HCT116 (cell line): ENCODE results near the gene SLC7A9. TPM values are rescaled to one million over a fixed set of nuclear protein-coding genes. Genes with fewer than 3 reads are reported as not detected.

Experiments used
- ATAC-seq: fragments of 200-7000 bp; cut with Tn5 transposase; 2 replicates; pipeline ENCODE4 v1.9.1; 2020; ENCODE audit warnings: mild to moderate bottlenecking, moderate library complexity
- BruUV-seq: library from RNA; stranded (reverse); fragments of 400-500 nt; replicated peaks from 2 replicates; lab custom pipeline; 2021; lab: Mats Ljungman, UMichigan
- CTCF ChIA-PET: fragments of 300-600 bp; sonication (Branson Sonifier 250); formaldehyde crosslinking; loops from one replicate; lab custom pipeline; 2021; ENCODE audit warnings: antibody characterized with exemption; lab: Charles Lee
- POLR2A ChIA-PET: fragments of 300-600, 350-600 bp; sonication (Branson Sonifier 250); formaldehyde crosslinking; loops from one replicate; lab custom pipeline; 2021; ENCODE audit warnings: antibody characterized with exemption; lab: Charles Lee
- RAD21 ChIA-PET, 2 experiments: fragments of 300-600 bp; sonication (Branson Sonifier 250); formaldehyde crosslinking; loops; one replicate each; lab custom pipeline; 2023; ENCODE audit warnings: low total read pairs in 2 of 2; ENCODE audit not compliant: uncharacterized antibody in 2 of 2, unreplicated experiment in 2 of 2, low non-redundant PET in 1 of 2; lab: Charles Lee
- DNase-seq: peaks from one replicate; pipeline ENCODE4 v3.0.0-alpha.2; 2010; ENCODE audit warnings: low read depth, low spot score
- H2AFZ ChIP-seq: fragments of 200-600 bp; shearing (Covaris generic), sonication (generic); 2 replicates; pipeline ENCODE4 v1.6.1; 2017; ENCODE audit warnings: low read depth, mixed run types, mixed read lengths, antibody characterized with exemption, low read length; ENCODE audit not compliant: poor library complexity, severe bottlenecking
- H3K27ac ChIP-seq: 2 replicates; pipeline ENCODE4 v1.5.1; 2012; ENCODE audit warnings: low read depth, low read length
- H3K27me3 ChIP-seq: fragments of 200-600 bp; sonication (generic); 2 replicates; pipeline ENCODE4 v1.6.1; 2016; ENCODE audit warnings: mixed run types, low read length, mixed read lengths; ENCODE audit not compliant: insufficient read depth
- H3K36me3 ChIP-seq, 2 experiments: fragments of 200-500 bp in 1 of 2; fragments of 200-600 bp in 1 of 2; sonication (Bioruptor generic) in 1 of 2; sonication (generic) in 1 of 2; 2 replicates each; pipeline versions ENCODE4 v1.5.1 to v1.6.1; 2014 to 2016; ENCODE audit warnings: low read length in 2 of 2, inconsistent platforms in 1 of 2, mixed read lengths in 1 of 2, mixed run types in 1 of 2; ENCODE audit not compliant: insufficient read depth in 2 of 2, control insufficient read depth in 1 of 2
- H3K4me1 ChIP-seq, 2 experiments: fragments of 200-600 bp in 1 of 2; sonication (generic) in 1 of 2; 2 replicates each; pipeline versions ENCODE4 v1.5.1 to v1.6.1; 2012 to 2017; ENCODE audit warnings: low read length in 2 of 2, inconsistent platforms in 1 of 2, mild to moderate bottlenecking in 1 of 2, mixed read lengths in 1 of 2, mixed run types in 1 of 2, moderate library complexity in 1 of 2; ENCODE audit not compliant: insufficient read depth in 2 of 2, control insufficient read depth in 1 of 2
- H3K4me2 ChIP-seq: fragments of 200-600 bp; sonication (generic); 2 replicates; pipeline ENCODE4 v1.6.1; 2017; ENCODE audit warnings: mixed run types, low read length, mixed read lengths
- H3K4me3 ChIP-seq, 2 experiments: fragments of 200-600 bp in 1 of 2; sonication (generic) in 1 of 2; replicated peaks in 1 of 2; 2 replicates each; pipeline ENCODE4 v1.5.1; 2011 to 2016; ENCODE audit warnings: low read length in 2 of 2, control low read depth in 1 of 2, low read depth in 1 of 2, mild to moderate bottlenecking in 1 of 2, mixed read lengths in 1 of 2, mixed run types in 1 of 2
- H3K79me2 ChIP-seq: fragments of 200-600 bp; sonication (generic); 2 replicates; pipeline ENCODE4 v1.6.1; 2017; ENCODE audit warnings: mild to moderate bottlenecking, mixed run types, low read length, moderate library complexity, mixed read lengths; ENCODE audit not compliant: insufficient read depth
- H3K9ac ChIP-seq: fragments of 200-600 bp; sonication (generic); 2 replicates; pipeline ENCODE4 v1.6.1; 2016; ENCODE audit warnings: low read length, mixed read lengths
- H3K9me2 ChIP-seq: fragments of 200-600 bp; sonication (generic), shearing (Covaris generic); 2 replicates; pipeline ENCODE4 v1.6.1; 2017; ENCODE audit warnings: mixed run types, mild to moderate bottlenecking, moderate library complexity; ENCODE audit not compliant: insufficient read depth
- H3K9me3 ChIP-seq, 2 experiments: fragments of 200-500 bp in 1 of 2; fragments of 200-600 bp in 1 of 2; sonication (Bioruptor generic) in 1 of 2; sonication (generic) in 1 of 2; 2 replicates each; pipeline ENCODE4 v1.6.1; 2014 to 2017; ENCODE audit warnings: low read length in 2 of 2, mixed read lengths in 2 of 2, inconsistent platforms in 1 of 2, low read depth in 1 of 2, mild to moderate bottlenecking in 1 of 2, mixed run types in 1 of 2, moderate library complexity in 1 of 2; ENCODE audit not compliant: control insufficient read depth in 1 of 2, insufficient read depth in 1 of 2
- H4K20me1 ChIP-seq: fragments of 200-600 bp; sonication (generic), shearing (Covaris generic); 2 replicates; pipeline ENCODE4 v1.6.1; 2017; ENCODE audit warnings: mixed run types, mild to moderate bottlenecking, moderate library complexity; ENCODE audit not compliant: insufficient read depth
- ATF3 ChIP-seq: IDR thresholded peaks from 2 replicates; pipeline ENCODE4 v1.6.1; 2012
- CTCF ChIP-seq, 3 experiments: fragments of 200-600 bp in 1 of 3; sonication (generic) in 1 of 3; IDR thresholded peaks in 2 of 3; conservative IDR thresholded peaks in 1 of 3; 2 replicates each; pipeline ENCODE4 v1.5.1; 2012 to 2017; ENCODE audit warnings: low read depth in 2 of 3, low read length in 2 of 3, antibody characterized with exemption in 1 of 3, borderline replicate concordance in 1 of 3, control low read depth in 1 of 3, mild to moderate bottlenecking in 1 of 3, mixed read lengths in 1 of 3, mixed run types in 1 of 3, moderate library complexity in 1 of 3; ENCODE audit not compliant: insufficient read depth in 1 of 3
- EGR1 ChIP-seq: IDR thresholded peaks from 2 replicates; pipeline ENCODE4 v1.6.1; 2012; ENCODE audit warnings: low read depth
- FOSL1 ChIP-seq: IDR thresholded peaks from 2 replicates; pipeline ENCODE4 v1.6.1; 2012; ENCODE audit warnings: low read depth
- RAD21 ChIP-seq: IDR thresholded peaks from 2 replicates; pipeline ENCODE4 v1.6.1; 2012; ENCODE audit warnings: low read depth, mild to moderate bottlenecking
- TCF7L2 ChIP-seq: IDR thresholded peaks from 2 replicates; pipeline ENCODE4 v1.7.0; 2011; ENCODE audit warnings: borderline replicate concordance, inconsistent platforms; ENCODE audit not compliant: insufficient read depth, insufficient read length; ENCODE audit errors: extremely low read depth
- ZBTB33 ChIP-seq: IDR thresholded peaks from 2 replicates; pipeline ENCODE4 v1.6.1; 2011; ENCODE audit warnings: mild to moderate bottlenecking, low read length, moderate library complexity; ENCODE audit not compliant: insufficient replicate concordance; ENCODE audit errors: extremely low read depth
- ZNF274 ChIP-seq: fragments of 200-500 bp; sonication (Bioruptor generic); IDR thresholded peaks from 2 replicates; pipeline ENCODE4 v1.6.1; 2014; ENCODE audit warnings: mild to moderate bottlenecking, low read depth, low read length, inconsistent platforms
- intact Hi-C: fragments of 100-400 bp; cut with micrococcal nuclease; formaldehyde crosslinking; loops from 2 replicates; pipeline ENCODE4 v1.10.0; 2022
- total RNA-seq: library from RNA; stranded (reverse); gene quantifications from one replicate; pipeline ENCODE4 v1.2.1, GENCODE V29; 2021; ENCODE audit not compliant: unreplicated experiment

Gene SLC7A9
- total RNA-seq, 1 experiment from 2014 or later = 0.42 TPM

- Histone ChIP-seq H3K79me2 (no peaks in the 10 kb centered on the region), H3K4me3 (no peak overlapping the region), H3K27me3 (no peaks in the 10 kb centered on the region), H3K4me2 (no peak overlapping the region), H2AFZ (no peak overlapping the region), H3K9me3 (peaks cover 2 to 6% of the 10 kb centered on the region in 2 experiments; a peak in 3 of 4 replicates), H3K36me3 (peaks cover 2 to 3% of the 10 kb centered on the region in 2 experiments; a peak in 1 of 4 replicates), H4K20me1 (no peaks in the 10 kb centered on the region), H3K9me2 (no peaks in the 10 kb centered on the region), H3K4me1 (peaks cover under 1 to 4% of the 10 kb centered on the region in 2 experiments), H3K9ac (no peak overlapping the region), H3K27ac (no peak overlapping the region)
- ATAC-seq (no peak), DNase-seq (no peak)
- intact Hi-C loops = no loop called here
- RAD21 ChIA-PET = no interaction called here
- TF ChIP-seq ATF3 (no peak), FOSL1 (no peak), CTCF (IDR thresholded peaks at IDR 0.05 in 2 of 3, conservative IDR thresholded peaks at IDR 0.05 in 1 of 3; ENCODE audit: borderline replicate concordance in 1 of 3, insufficient read depth in 1 of 3, low read depth in 2 of 3, low read length in 2 of 3) (no peak), ZNF274 (no peak), ZBTB33 (no peak), RAD21 (no peak), TCF7L2 (no peak), EGR1 (no peak)
- CTCF ChIA-PET = no interaction called here
- POLR2A ChIA-PET = no interaction called here
- BruUV-seq = no TSS peak
Measured at GRCh38 chr19:32896516-32897214, 27.1 kb upstream of the SLC7A9 start.
